SJCRH30 (cell line): ENCODE measurements around the gene HAND1. TPM values are rescaled to one million over a fixed set of nuclear protein-coding genes. Genes with fewer than 3 reads are reported as not detected.

Experiments used
- DNase-seq, 2 experiments: peaks; one replicate each; pipeline ENCODE4 v3.0.0-alpha.2; 2015 to 2020
- H3K27ac ChIP-seq: fragments of 250-450 bp; sonication (Bioruptor Pico); 2 replicates; pipeline ENCODE4 v1.5.1; 2020; ENCODE audit warnings: mild to moderate bottlenecking, moderate library complexity
- H3K27me3 ChIP-seq: fragments of 250-450 bp; sonication (Bioruptor Pico); 2 replicates; pipeline ENCODE4 v1.5.1; 2020; ENCODE audit warnings: mild to moderate bottlenecking, moderate library complexity
- H3K36me3 ChIP-seq: fragments of 250-450 bp; sonication (Bioruptor Pico); 2 replicates; pipeline ENCODE4 v1.5.1; 2020; ENCODE audit warnings: mild to moderate bottlenecking, moderate library complexity
- H3K4me1 ChIP-seq: fragments of 250-450 bp; sonication (Bioruptor Pico); 2 replicates; pipeline ENCODE4 v1.5.1; 2020; ENCODE audit warnings: mild to moderate bottlenecking, moderate library complexity
- H3K4me3 ChIP-seq: fragments of 250-450 bp; sonication (Bioruptor Pico); 2 replicates; pipeline ENCODE4 v1.5.1; 2020; ENCODE audit warnings: mild to moderate bottlenecking, moderate library complexity
- H3K9me3 ChIP-seq: fragments of 250-450 bp; sonication (Bioruptor Pico); replicated peaks from 2 replicates; pipeline ENCODE4 v1.5.1; 2020; ENCODE audit warnings: mild to moderate bottlenecking, moderate library complexity
- total RNA-seq: library from RNA; depleted of rRNA; stranded (reverse); fragments of >200 nt; shearing (Covaris generic); gene quantifications from 2 replicates; pipeline ENCODE4 v1.2.3, GENCODE V29; 2014; rRNA removed

Gene HAND1
- total RNA-seq, 1 experiment from 2014 or later, result not detected

- Histone ChIP-seq H3K27ac (peak overlapping the region; percentile 29), H3K4me1 (peaks cover 3% of the 10 kb centered on the region; the same call in 1 of the 2 replicates), H3K36me3 (0 out of 2 replicates have a peak, but pooled peaks cover 4% of the 10 kb centered on the region), H3K9me3 (no peaks in the 10 kb centered on the region), H3K4me3 (peak overlapping the region; percentile 75), H3K27me3 (no peaks in the 10 kb centered on the region)
- peak; percentile 11 to 32 for DNase-seq
Observed at GRCh38 chr5:154444556-154445421, 33.2 kb downstream of the HAND1 start.

GRCh38 chr5:154442801-154443200 lies 35.2 kb downstream of the HAND1 start:
- Histone ChIP-seq H3K36me3 (peaks cover 16% of the 10 kb centered on the region), H3K4me1 (peaks cover 3% of the 10 kb centered on the region; the same call in 1 of the 2 replicates), H3K4me3 (no peak overlapping the region), H3K27me3 (no peaks in the 10 kb centered on the region), H3K27ac (no peak overlapping the region), H3K9me3 (no peaks in the 10 kb centered on the region)
- no peak for DNase-seq

GRCh38 chr5:154440540-154440939 lies 37.5 kb downstream of the HAND1 start:
- Histone ChIP-seq H3K9me3 (no peaks in the 10 kb centered on the region), H3K4me1 (no peaks in the 10 kb centered on the region), H3K4me3 (no peak overlapping the region), H3K27ac (no peak overlapping the region), H3K27me3 (no peaks in the 10 kb centered on the region), H3K36me3 (peaks cover 25% of the 10 kb centered on the region)
- no peak for DNase-seq

- H3K4me3 ChIP-seq, result no peak overlapping the region
- H3K27me3 ChIP-seq, result no peaks in the 10 kb centered on the region
- H3K27ac ChIP-seq, result no peak overlapping the region
- H3K4me1 ChIP-seq, result no peaks in the 10 kb centered on the region
- no peaks in the 10 kb centered on the region for H3K9me3 ChIP-seq
- no peak for DNase-seq
- peaks cover 25% of the 10 kb centered on the region for H3K36me3 ChIP-seq
Observed at GRCh38 chr5:154437281-154437965, 40.6 kb downstream of the HAND1 start.

GRCh38 chr5:154435226-154435625 lies 42.8 kb downstream of the HAND1 start:
- no peak for DNase-seq
- H3K27ac ChIP-seq, result no peak overlapping the region
- no peaks in the 10 kb centered on the region; the same call in 1 of the 2 replicates for H3K9me3 ChIP-seq
- H3K4me3 ChIP-seq, result no peak overlapping the region
- no peaks in the 10 kb centered on the region for H3K27me3 ChIP-seq
- H3K36me3 ChIP-seq, result peaks cover 21% of the 10 kb centered on the region
- no peaks in the 10 kb centered on the region for H3K4me1 ChIP-seq

- DNase-seq, result no peak
- no peak overlapping the region for H3K27ac ChIP-seq
- H3K9me3 ChIP-seq, result no peaks in the 10 kb centered on the region; the same call in 1 of the 2 replicates
- H3K36me3 ChIP-seq, result peaks cover 3% of the 10 kb centered on the region
- H3K4me3 ChIP-seq, result no peak overlapping the region
- no peaks in the 10 kb centered on the region for H3K27me3 ChIP-seq
- 0 out of 2 replicates have a peak, but pooled peaks cover 2% of the 10 kb centered on the region for H3K4me1 ChIP-seq
Observed at GRCh38 chr5:154430961-154431630, 46.9 kb downstream of the HAND1 start.

GRCh38 chr5:154430466-154430865 lies 47.6 kb downstream of the HAND1 start:
- no peak overlapping the region for H3K4me3 ChIP-seq
- no peaks in the 10 kb centered on the region for H3K27me3 ChIP-seq
- no peaks in the 10 kb centered on the region; the same call in 1 of the 2 replicates for H3K9me3 ChIP-seq
- 0 out of 2 replicates have a peak, but pooled peaks cover 2% of the 10 kb centered on the region for H3K4me1 ChIP-seq
- H3K27ac ChIP-seq, result no peak overlapping the region
- no peaks in the 10 kb centered on the region; the same call in 1 of the 2 replicates for H3K36me3 ChIP-seq
- DNase-seq, result no peak

GRCh38 chr5:154429341-154429740 lies 48.7 kb downstream of the HAND1 start:
- DNase-seq, result no peak
- H3K4me3 ChIP-seq, result no peak overlapping the region
- no peak overlapping the region for H3K27ac ChIP-seq
- no peaks in the 10 kb centered on the region for H3K27me3 ChIP-seq
- H3K4me1 ChIP-seq, result 0 out of 2 replicates have a peak, but pooled peaks cover 2% of the 10 kb centered on the region
- H3K36me3 ChIP-seq, result no peaks in the 10 kb centered on the region
- H3K9me3 ChIP-seq, result no peaks in the 10 kb centered on the region; the same call in 1 of the 2 replicates

- H3K36me3 ChIP-seq, result no peaks in the 10 kb centered on the region
- DNase-seq, result no peak
- 0 out of 2 replicates have a peak, but pooled peaks cover 2% of the 10 kb centered on the region for H3K4me1 ChIP-seq
- H3K9me3 ChIP-seq, result no peaks in the 10 kb centered on the region; the same call in 1 of the 2 replicates
- no peaks in the 10 kb centered on the region for H3K27me3 ChIP-seq
- no peak overlapping the region for H3K27ac ChIP-seq
- H3K4me3 ChIP-seq, result no peak overlapping the region
Observed at GRCh38 chr5:154428208-154428607, 49.8 kb downstream of the HAND1 start.

Other genes with a start within 250 kb of the HAND1 start
- 30.4 and 34.9 TPM in 2 replicates for gene SAP30L, start 32.2 kb downstream of the HAND1 start, total RNA-seq